OCI-LY7 (cell line): ENCODE measurements around the gene MAMLD1. TPM values are rescaled to one million over a fixed set of nuclear protein-coding genes. Genes with fewer than 3 reads are reported as not detected.

ENCODE experiments used
- BruUV-seq: library from RNA; stranded (reverse); fragments of 400-500 nt; replicated peaks from 2 replicates; lab custom pipeline; 2021; lab: Mats Ljungman, UMichigan
- CTCF ChIA-PET: fragments of 300-600 bp; sonication (Branson Sonifier 250); formaldehyde crosslinking; loops from one replicate; lab custom pipeline; 2022; ENCODE audit warnings: antibody characterized with exemption; ENCODE audit not compliant: unreplicated experiment; lab: Charles Lee
- POLR2A ChIA-PET: fragments of 300-600 bp; sonication (Branson Sonifier 250); formaldehyde crosslinking; loops from one replicate; lab custom pipeline; 2022; ENCODE audit warnings: antibody characterized with exemption; lab: Charles Lee
- DNase-seq: peaks from one replicate; pipeline ENCODE4 v3.0.0-alpha.2; 2015; ENCODE audit warnings: low spot score
- H2AFZ ChIP-seq: fragments of 200-600 bp; sonication (generic), shearing (Covaris generic); 2 replicates; pipeline ENCODE4 v1.6.1; 2014; ENCODE audit warnings: mild to moderate bottlenecking, antibody characterized with exemption, low read length, moderate library complexity
- H3K27ac ChIP-seq: fragments of 200-600 bp; sonication (generic); 2 replicates; pipeline ENCODE4 v1.5.1; 2014; ENCODE audit warnings: mixed run types, low read depth, mild to moderate bottlenecking, moderate library complexity, low read length, inconsistent platforms; ENCODE audit not compliant: poor library complexity, severe bottlenecking
- H3K36me3 ChIP-seq: fragments of 200-600 bp; sonication (generic); 2 replicates; pipeline ENCODE4 v1.6.1; 2014; ENCODE audit warnings: mild to moderate bottlenecking, antibody characterized with exemption, low read length, moderate library complexity, mixed read lengths; ENCODE audit not compliant: insufficient read depth
- H3K4me1 ChIP-seq: fragments of 200-600 bp; sonication (generic); 2 replicates; pipeline ENCODE4 v1.5.1; 2014; ENCODE audit warnings: mild to moderate bottlenecking, low read length; ENCODE audit not compliant: insufficient read depth, poor library complexity, severe bottlenecking
- H3K4me2 ChIP-seq: fragments of 200-600 bp; sonication (generic); 2 replicates; pipeline ENCODE4 v1.6.1; 2014; ENCODE audit warnings: mild to moderate bottlenecking, low read length
- H3K4me3 ChIP-seq: fragments of 200-600 bp; sonication (generic); 2 replicates; pipeline ENCODE4 v1.5.1; 2014; ENCODE audit warnings: mild to moderate bottlenecking, low read depth, low read length; ENCODE audit not compliant: poor library complexity, severe bottlenecking
- H3K79me2 ChIP-seq: fragments of 200-600 bp; sonication (generic); 2 replicates; pipeline ENCODE4 v1.6.1; 2016; ENCODE audit warnings: low read depth, mild to moderate bottlenecking, low read length, moderate library complexity, mixed read lengths; ENCODE audit not compliant: insufficient read depth
- H3K9me2 ChIP-seq: fragments of 200-600 bp; sonication (generic); 2 replicates; pipeline ENCODE4 v1.6.1; 2016; ENCODE audit warnings: mild to moderate bottlenecking, low read length, mixed read lengths; ENCODE audit not compliant: insufficient read depth
- H3K9me3 ChIP-seq: fragments of 200-600 bp; sonication (generic); 2 replicates; pipeline ENCODE4 v1.6.1; 2014; ENCODE audit warnings: mild to moderate bottlenecking, mixed run types, low read length, mixed read lengths
- H4K20me1 ChIP-seq: fragments of 200-600 bp; sonication (generic); 2 replicates; pipeline ENCODE4 v1.6.1; 2014; ENCODE audit warnings: mild to moderate bottlenecking, antibody characterized with exemption, low read length, moderate library complexity, mixed read lengths; ENCODE audit not compliant: insufficient read depth
- CTCF ChIP-seq: fragments of 200-600 bp; sonication (generic); conservative IDR thresholded peaks from 2 replicates; pipeline ENCODE4 v1.5.1; 2014; ENCODE audit warnings: mild to moderate bottlenecking, antibody characterized with exemption, low read length, moderate library complexity, mixed read lengths
- EZH2phosphoT487 ChIP-seq: fragments of 200-600 bp; sonication (generic); IDR thresholded peaks from 2 replicates; pipeline ENCODE4 v1.6.1; 2018; ENCODE audit warnings: low read depth, borderline replicate concordance, mild to moderate bottlenecking, mixed run types, antibody characterized with exemption, low read length, moderate library complexity, mixed read lengths
- intact Hi-C: fragments of 100-400 bp; cut with micrococcal nuclease; formaldehyde crosslinking; loops from one replicate; pipeline ENCODE4 v1.10.0; 2022; ENCODE audit not compliant: unreplicated experiment
- total RNA-seq, 2 experiments: library from RNA; depleted of rRNA in 1 of 2; stranded (reverse); fragments of >200 nt in 1 of 2; shearing (Covaris generic) in 1 of 2; gene quantifications; 2 replicates each; pipeline ENCODE4 v1.2.3, GENCODE V29; 2014 to 2022

MAMLD1 gene
- total RNA-seq, 2 experiments from 2014 or later, result not detected

GRCh38 chrX:150449313-150449712 is 86.2 kb downstream of the MAMLD1 start:
- intact Hi-C loops, result no loop called here
- H3K4me2 ChIP-seq, result no peak overlapping the region
- no peaks in the 10 kb centered on the region for H4K20me1 ChIP-seq
- H3K9me3 ChIP-seq, result no peaks in the 10 kb centered on the region
- CTCF ChIA-PET, result no interaction called here
- no peak for TF ChIP-seq EZH2phosphoT487
- TF ChIP-seq CTCF, result peak; percentile 34; the same call in 1 of the 2 replicates
- POLR2A ChIA-PET, result no interaction called here
- H3K4me1 ChIP-seq, result no peaks in the 10 kb centered on the region
- H3K4me3 ChIP-seq, result no peak overlapping the region
- no peak overlapping the region for H2AFZ ChIP-seq
- H3K36me3 ChIP-seq, result no peaks in the 10 kb centered on the region
- no peaks in the 10 kb centered on the region for H3K9me2 ChIP-seq
- DNase-seq, result no peak
- H3K79me2 ChIP-seq, result no peaks in the 10 kb centered on the region
- no TSS peak for BruUV-seq
- H3K27ac ChIP-seq, result no peak overlapping the region

GRCh38 chrX:150450519-150451177 is 87.5 kb downstream of the MAMLD1 start:
- H3K4me2 ChIP-seq, result no peak overlapping the region
- POLR2A ChIA-PET, result interaction anchor here (0.6 kb wide), 1 partner anchor 16 kb away, joined by 3 read pairs; no protein-coding TSS in a partner anchor
- CTCF ChIA-PET, result no interaction called here

More at GRCh38 chrX:150450519-150451177, 87.5 kb downstream of the MAMLD1 start:
- H3K79me2 ChIP-seq, result no peaks in the 10 kb centered on the region
- H3K4me3 ChIP-seq, result no peak overlapping the region
- no peaks in the 10 kb centered on the region for H3K9me2 ChIP-seq
- no peak for DNase-seq
- intact Hi-C loops, result no loop called here
- H3K27ac ChIP-seq, result no peak overlapping the region
- no peak overlapping the region for H2AFZ ChIP-seq
- no peaks in the 10 kb centered on the region for H3K4me1 ChIP-seq
- TF ChIP-seq CTCF, result no peak
- TF ChIP-seq EZH2phosphoT487, result no peak
- no peaks in the 10 kb centered on the region for H3K36me3 ChIP-seq
- no peaks in the 10 kb centered on the region for H4K20me1 ChIP-seq
- H3K9me3 ChIP-seq, result no peaks in the 10 kb centered on the region
- no TSS peak for BruUV-seq
